Measurements from ENCODE around the gene LAX1. TPM values are rescaled to one million over a fixed set of nuclear protein-coding genes. Genes with fewer than 3 reads are reported as not detected.
"Not testable (repeated sequence)": the region's sequence is repeated elsewhere in the genome, so short reads cannot be mapped to it uniquely, and the experiment has no call there.

Gene LAX1
- total RNA-seq, 2 experiments from 2014 or later, result 20.6 TPM

DNA sequence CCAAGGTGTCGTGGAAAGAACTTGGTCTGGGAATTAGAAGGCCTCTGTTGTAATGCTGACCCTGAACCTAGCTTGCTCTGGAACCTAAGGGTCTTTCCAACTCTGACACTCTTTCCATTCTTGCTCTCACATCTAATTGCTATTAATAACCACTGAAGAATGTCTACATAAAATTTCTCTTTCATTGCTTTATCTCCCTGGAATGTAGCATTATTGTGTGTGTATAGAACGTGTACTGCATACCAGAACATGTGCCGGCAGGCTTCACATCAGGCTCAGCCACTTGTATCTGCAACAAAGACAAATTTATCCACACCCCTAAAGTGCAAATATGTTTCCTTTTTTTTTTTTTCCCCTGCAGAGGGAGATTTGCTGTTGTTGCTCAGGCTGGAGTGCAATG, 13.9 kb upstream of the LAX1 start:
- Mint-ChIP-seq H3K27me3 (no peaks in the 10 kb centered on the region), H3K4me3 (no peak overlapping the region), H3K36me3 (ENCODE audit: low read depth) (no peaks in the 10 kb centered on the region), H3K9me3 (ENCODE audit: low read depth) (no peaks in the 10 kb centered on the region), H3K4me1 (peaks cover 21% of the 10 kb centered on the region), H3K27ac (no peak overlapping the region)
- no peak for DNase-seq
- intact Hi-C loops (cut with DNase I, micrococcal nuclease), result no loop called here
- ChIA-PET CTCF (no interaction called here), POLR2A (no interaction called here)
- no peak for ATAC-seq

DNA sequence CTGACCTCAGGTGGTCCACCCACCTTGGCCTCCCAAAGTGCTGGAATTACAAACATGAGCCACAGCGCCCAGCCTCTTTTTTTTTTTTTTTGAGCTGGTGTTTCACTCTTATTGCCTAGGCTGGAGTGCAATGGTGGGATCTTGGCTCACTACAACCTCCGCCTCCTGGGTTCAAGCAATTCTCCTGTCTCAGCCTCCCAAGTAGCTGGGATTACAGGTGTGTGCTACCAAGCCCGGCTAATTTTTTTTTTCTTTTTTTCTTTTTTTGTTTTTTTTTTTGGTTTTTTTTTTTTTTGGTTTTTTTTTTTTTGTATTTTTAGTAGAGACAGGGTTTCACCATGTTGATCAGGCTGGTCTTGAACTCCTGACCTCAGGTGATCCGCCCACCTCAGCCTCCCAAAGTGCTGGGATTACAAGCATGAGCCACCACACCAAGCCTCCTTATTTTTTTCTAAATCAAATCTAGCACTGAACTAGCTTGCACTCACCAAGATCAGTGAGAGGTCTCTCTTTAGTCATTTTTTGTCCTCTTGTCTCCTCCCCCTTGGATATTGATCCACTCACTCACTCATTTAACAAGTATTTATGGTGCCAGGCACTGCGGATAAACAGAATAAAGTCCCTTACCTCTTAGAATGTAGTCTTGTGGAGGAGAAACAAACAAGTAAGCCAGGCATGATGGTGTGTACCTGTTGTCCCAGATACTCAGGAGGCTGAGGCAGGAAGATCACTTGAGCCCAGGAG, 13.2 kb upstream of the LAX1 start:
- H3K27me3 Mint-ChIP-seq; H3K36me3 Mint-ChIP-seq (ENCODE audit: low read depth); DNase-seq; intact Hi-C loops (cut with DNase I, micrococcal nuclease); H3K27ac Mint-ChIP-seq; H3K4me3 Mint-ChIP-seq; ATAC-seq; CTCF ChIA-PET; H3K9me3 Mint-ChIP-seq (ENCODE audit: low read depth): not testable (repeated sequence)
- peaks cover 26% of the 10 kb centered on the region for H3K4me1 Mint-ChIP-seq
- POLR2A ChIA-PET, result interaction anchor here (0.6 kb wide), 2 partner anchors 18 to 149 kb away, joined by 3 read pairs; no protein-coding TSS in a partner anchor

DNA sequence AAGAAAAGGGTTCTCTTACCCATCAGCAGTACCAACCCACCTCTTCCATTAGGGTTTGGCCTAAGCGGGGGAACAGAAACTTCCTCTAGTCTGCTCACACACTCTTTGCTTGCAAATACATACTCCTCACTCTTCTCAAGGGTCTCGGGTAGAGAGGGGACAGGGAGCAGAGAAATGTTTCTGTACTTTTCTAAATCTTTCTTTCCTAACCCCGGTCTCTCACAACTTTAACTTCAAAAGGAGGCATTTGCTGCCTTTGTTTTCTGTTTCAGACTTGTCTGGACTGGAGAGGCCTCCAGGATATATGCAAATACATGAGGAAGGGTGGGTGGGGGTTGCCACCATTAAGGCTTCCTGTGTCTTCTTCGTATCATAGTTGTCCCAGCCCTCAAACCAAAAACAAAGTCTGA, 10.5 kb upstream of the LAX1 start:
- H3K36me3 Mint-ChIP-seq (ENCODE audit: low read depth), result no peaks in the 10 kb centered on the region
- DNase-seq (peak; percentile 45), ATAC-seq (peak; percentile 82)
- intact Hi-C loops (cut with DNase I, micrococcal nuclease), result no loop called here
- peaks cover 29% of the 10 kb centered on the region for H3K4me1 Mint-ChIP-seq
- peak overlapping the region; percentile 88 for H3K27ac Mint-ChIP-seq
- POLR2A ChIA-PET, result interaction anchor here (0.9 kb wide), 1 partner anchor 10 kb away, joined by 3 read pairs; the partner anchor contains the start of gene LAX1
- CTCF ChIA-PET, result interaction anchor here (0.7 to 0.9 kb wide), 3 partner anchors 11 to 19 kb away, joined by 3 read pairs; no protein-coding TSS in a partner anchor
- H3K27me3 Mint-ChIP-seq, result no peaks in the 10 kb centered on the region
- no peaks in the 10 kb centered on the region for H3K9me3 Mint-ChIP-seq (ENCODE audit: low read depth)
- peak overlapping the region; percentile 4 for H3K4me3 Mint-ChIP-seq

DNA sequence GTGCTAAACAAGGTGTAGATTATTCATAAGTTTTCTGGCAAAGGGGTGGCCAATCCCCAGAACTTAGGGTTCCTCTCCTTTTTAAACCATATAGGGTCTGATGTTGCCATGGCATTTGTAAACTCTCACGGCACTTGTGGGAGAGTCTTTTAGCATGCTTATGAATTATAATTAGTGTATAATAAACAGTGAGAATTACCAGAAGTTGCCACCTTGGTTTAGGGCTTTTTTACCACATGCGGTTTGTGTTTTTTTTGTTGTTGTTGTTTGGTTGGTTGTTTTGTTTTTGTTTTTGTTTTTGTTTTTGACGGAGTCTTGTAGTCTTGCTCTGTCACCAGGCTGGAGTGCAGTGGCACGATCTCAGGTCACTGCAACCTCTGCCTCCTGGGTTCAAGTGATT, 8.9 kb upstream of the LAX1 start:
- Mint-ChIP-seq H3K36me3 (ENCODE audit: low read depth) (no peaks in the 10 kb centered on the region), H3K4me1 (peaks cover 29% of the 10 kb centered on the region), H3K27me3 (no peaks in the 10 kb centered on the region), H3K27ac (peak overlapping the region; percentile 31), H3K4me3 (no peak overlapping the region), H3K9me3 (ENCODE audit: low read depth) (no peaks in the 10 kb centered on the region)
- intact Hi-C loops (cut with DNase I, micrococcal nuclease), result no loop called here
- no peak for ATAC-seq
- CTCF ChIA-PET, result interaction anchor here (1.3 kb wide), 1 partner anchor 9 kb away, joined by 7 read pairs; the partner anchor contains the start of gene LAX1
- DNase-seq, result no peak
- POLR2A ChIA-PET, result no interaction called here

DNA sequence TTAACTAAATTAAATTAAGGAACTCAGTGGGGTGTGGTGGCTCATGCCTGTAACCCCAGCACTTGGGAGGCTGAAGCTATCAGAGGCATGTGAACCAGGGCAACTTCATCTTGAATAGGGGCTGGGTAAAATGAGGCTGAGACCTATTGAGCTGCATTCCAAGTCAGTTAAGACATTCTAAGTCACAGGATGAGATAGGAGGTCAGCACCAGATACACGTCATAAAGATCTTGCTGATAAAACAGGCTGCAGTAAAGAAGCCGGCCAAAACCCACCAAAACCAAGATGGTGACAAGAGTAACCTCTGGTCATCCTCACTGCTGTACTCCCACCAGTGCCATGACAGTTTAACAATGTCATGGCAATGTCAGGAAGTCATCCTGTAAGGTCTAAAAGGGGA, 6.2 kb upstream of the LAX1 start:
- DNase-seq; H3K27me3 Mint-ChIP-seq; POLR2A ChIA-PET; H3K4me3 Mint-ChIP-seq; ATAC-seq; intact Hi-C loops (cut with DNase I, micrococcal nuclease); H3K36me3 Mint-ChIP-seq (ENCODE audit: low read depth); CTCF ChIA-PET; H3K27ac Mint-ChIP-seq; H3K9me3 Mint-ChIP-seq (ENCODE audit: low read depth): not testable (repeated sequence)
- peaks cover 37% of the 10 kb centered on the region for H3K4me1 Mint-ChIP-seq

DNA sequence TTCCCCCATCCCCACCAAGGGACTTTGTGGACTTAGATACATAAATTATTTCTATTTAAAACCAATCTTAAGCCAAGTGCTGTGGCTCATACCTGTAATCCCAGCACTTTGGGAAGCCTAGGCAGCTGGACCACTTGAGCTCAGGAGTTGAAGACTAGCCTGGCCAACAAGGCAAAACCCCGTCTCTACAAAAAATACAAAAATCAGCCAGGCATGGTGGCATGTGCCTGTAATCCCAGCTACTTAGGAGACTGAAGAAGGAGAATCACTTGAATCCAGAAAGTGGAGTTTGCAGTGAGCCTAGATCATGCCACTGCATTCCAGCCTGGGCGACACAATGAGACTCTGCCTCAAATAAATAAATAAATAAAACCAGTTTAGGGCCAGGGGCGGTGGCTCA, 4.5 kb upstream of the LAX1 start:
- no peaks in the 10 kb centered on the region for H3K9me3 Mint-ChIP-seq (ENCODE audit: low read depth)
- ATAC-seq (no peak), DNase-seq (no peak)
- peaks cover 3% of the 10 kb centered on the region for H3K36me3 Mint-ChIP-seq (ENCODE audit: low read depth)
- peaks cover 36% of the 10 kb centered on the region for H3K4me1 Mint-ChIP-seq
- H3K4me3 Mint-ChIP-seq, result no peak overlapping the region
- H3K27me3 Mint-ChIP-seq, result no peaks in the 10 kb centered on the region
- intact Hi-C loops (cut with DNase I, micrococcal nuclease), result no loop called here
- CTCF ChIA-PET, result interaction anchor here (0.7 kb wide), 2 partner anchors 17 to 289 kb away, joined by 3 read pairs; no protein-coding TSS in a partner anchor
- POLR2A ChIA-PET, result no interaction called here
- no peak overlapping the region for H3K27ac Mint-ChIP-seq

- ATAC-seq; H3K9me3 Mint-ChIP-seq (ENCODE audit: low read depth); H3K36me3 Mint-ChIP-seq (ENCODE audit: low read depth); H3K4me3 Mint-ChIP-seq; H3K27ac Mint-ChIP-seq; POLR2A ChIA-PET; intact Hi-C loops (cut with DNase I, micrococcal nuclease); DNase-seq; CTCF ChIA-PET; H3K27me3 Mint-ChIP-seq: not testable (repeated sequence)
- H3K4me1 Mint-ChIP-seq, result peaks cover 31% of the 10 kb centered on the region
Observed at GRCh38 chr1:203761958-203762357, 3.0 kb upstream of the LAX1 start.

DNA sequence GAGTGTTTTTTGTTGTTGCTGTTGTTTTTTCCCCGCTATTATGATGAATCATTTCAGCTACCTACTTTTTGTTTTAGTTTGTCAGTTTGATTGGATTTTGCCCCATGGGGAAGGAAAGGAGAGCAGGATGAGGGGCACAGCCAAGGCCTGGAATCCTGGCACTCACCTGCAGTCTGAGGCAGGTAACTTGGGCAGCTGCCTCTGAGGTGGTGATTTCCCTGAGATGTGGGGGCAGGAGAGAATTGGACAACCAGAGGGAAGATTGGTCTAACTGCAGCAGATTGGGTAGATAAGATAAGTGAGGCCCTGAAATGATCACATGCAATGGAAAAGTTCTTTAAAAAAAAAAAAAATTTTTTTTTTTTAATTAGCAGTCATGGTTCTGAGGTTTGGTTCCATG, 1.5 kb upstream of the LAX1 start:
- Mint-ChIP-seq H3K4me1 (peaks cover 39% of the 10 kb centered on the region), H3K4me3 (no peak overlapping the region), H3K9me3 (ENCODE audit: low read depth) (no peaks in the 10 kb centered on the region), H3K36me3 (ENCODE audit: low read depth) (peaks cover 15% of the 10 kb centered on the region), H3K27ac (peak overlapping the region; percentile 99), H3K27me3 (no peaks in the 10 kb centered on the region)
- intact Hi-C loops (cut with DNase I, micrococcal nuclease), result no loop called here
- DNase-seq (no peak), ATAC-seq (no peak)
- CTCF ChIA-PET, result interaction anchor here (0.5 to 1.2 kb wide), 5 partner anchors 22 to 1466 kb away, joined by 3 to 4 read pairs (median 3); no protein-coding TSS in a partner anchor
- POLR2A ChIA-PET, result no interaction called here

GRCh38 chr1:203764105-203765028, 616 bp upstream of the LAX1 start:
- no peaks in the 10 kb centered on the region for H3K9me3 Mint-ChIP-seq (ENCODE audit: low read depth)
- H3K4me3 Mint-ChIP-seq, result peak overlapping the region; percentile 91
- ChIA-PET CTCF (interaction anchor here (0.7 to 2.1 kb wide), 11 partner anchors 9 to 276 kb away, joined by 3 to 9 read pairs (median 4); partner anchors contain the start of gene ATP2B4), POLR2A (interaction anchor here (0.8 to 2.2 kb wide), 14 partner anchors 10 to 250 kb away, joined by 3 to 13 read pairs (median 4); partner anchors contain the start of gene ATP2B4)
- peaks cover 43% of the 10 kb centered on the region for H3K4me1 Mint-ChIP-seq
- peak; percentile 14 for DNase-seq
- ATAC-seq, result peak; percentile 5
- intact Hi-C loops (cut with DNase I, micrococcal nuclease), result loop anchor here (1.0 to 5.0 kb wide), 11 partner anchors 31 to 474 kb away; partner anchors contain the start of genes ATP2B4 (in 2 of the 2), ZBED6 (in 2 of the 2), ZC3H11A (in 2 of the 2) and SNRPE (in 1 of the 2)
- H3K27me3 Mint-ChIP-seq, result no peaks in the 10 kb centered on the region
- peak overlapping the region; percentile 99 for H3K27ac Mint-ChIP-seq
- peaks cover 18% of the 10 kb centered on the region for H3K36me3 Mint-ChIP-seq (ENCODE audit: low read depth)

DNA sequence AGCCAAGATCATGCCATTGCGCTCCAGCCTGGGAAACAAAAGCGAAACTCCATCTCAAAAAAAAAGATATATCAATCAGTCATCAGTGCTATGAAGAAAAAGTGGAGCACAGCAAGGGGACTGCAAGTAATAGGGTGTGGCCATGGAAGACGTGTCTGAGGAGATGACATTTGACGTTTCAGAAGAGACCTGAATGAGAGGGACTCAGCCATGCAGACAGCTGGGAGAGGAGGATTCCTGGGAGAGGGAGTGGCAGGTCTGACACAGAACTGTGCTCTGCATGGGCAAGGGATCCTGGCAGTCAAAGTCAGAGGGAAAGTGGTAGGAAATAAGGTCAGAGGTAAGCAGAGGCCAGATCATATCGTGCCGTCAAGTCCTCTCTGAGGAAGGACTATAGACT, 3.3 kb downstream of the LAX1 start:
- intact Hi-C loops (cut with DNase I, micrococcal nuclease), result loop anchor here (5.0 kb wide), 3 partner anchors 161 to 441 kb away; no protein-coding TSS in a partner anchor
- peak; percentile 16 for DNase-seq
- ChIA-PET POLR2A (interaction anchor here (0.7 to 1.1 kb wide), 2 partner anchors 25 to 77 kb away, joined by 3 read pairs; no protein-coding TSS in a partner anchor), CTCF (interaction anchor here (0.7 to 1.4 kb wide), 2 partner anchors 24 to 280 kb away, joined by 3 read pairs; no protein-coding TSS in a partner anchor)
- Mint-ChIP-seq H3K4me3 (peak overlapping the region; percentile 3), H3K27me3 (no peaks in the 10 kb centered on the region), H3K9me3 (ENCODE audit: low read depth) (no peaks in the 10 kb centered on the region), H3K36me3 (ENCODE audit: low read depth) (peaks cover 40% of the 10 kb centered on the region), H3K4me1 (peaks cover 40% of the 10 kb centered on the region), H3K27ac (peak overlapping the region; percentile 89)
- ATAC-seq, result no peak

All from activated CD4-positive, alpha-beta T cell treated with anti-CD3 and anti-CD28 coated beads for 36 hours (primary cell).